ENCODE measurements around the gene ITM2C. TPM values are rescaled to one million over a fixed set of nuclear protein-coding genes. Genes with fewer than 3 reads are reported as not detected.

The ITM2C gene
- total and polyA plus RNA-seq, 9 of the 15 experiments (the other 6 are each of a cell fraction or from before 2014, with no cell fraction given): 0.49 to 58.8 (median 21.5) TPM

GRCh38 chr2:230908092-230908594 lies 43.4 kb downstream of the ITM2C start (continued):
- TF ChIP-seq NRF1 (conservative IDR thresholded peaks at IDR 0.05 in 1 of 2, IDR thresholded peaks at IDR 0.05 in 1 of 2) (no peak), ETV5 (CRISPR knock-in tag; IDR thresholded peaks at IDR 0.05; ENCODE audit: low read depth) (no peak), SP2 (IDR thresholded peaks at IDR 0.05; ENCODE audit: extremely low read depth, low read depth, low read length, poor library complexity, severe bottlenecking) (no peak), REST (IDR thresholded peaks at IDR 0.05; ENCODE audit: borderline replicate concordance) (peak; percentile 56), REST (CRISPR knock-in tag; IDR thresholded peaks at IDR 0.05; ENCODE audit: low read depth) (no peak), ZBTB8A (IDR thresholded peaks at IDR 0.05; ENCODE audit: partially characterized antibody) (no peak), GTF2E2 (tag; IDR thresholded peaks at IDR 0.05) (0 out of 2 replicates have a peak, but pooled peaks have one; percentile 2), MYNN (IDR thresholded peaks at IDR 0.05) (no peak), MYNN (CRISPR knock-in tag; IDR thresholded peaks at IDR 0.05) (no peak), EP300 (IDR thresholded peaks at IDR 0.05; ENCODE audit: low read length) (no peak), TCF7 (IDR thresholded peaks at IDR 0.05; ENCODE audit: borderline replicate concordance) (no peak), HDGF (IDR thresholded peaks at IDR 0.05) (no peak), GABPB1 (CRISPR knock-in tag; IDR thresholded peaks at IDR 0.05) (no peak), MEF2A (IDR thresholded peaks at IDR 0.05; ENCODE audit: control insufficient read depth, low read depth, low read length) (no peak), HLTF (IDR thresholded peaks at IDR 0.05) (no peak), ZNF589 (CRISPR knock-in tag; IDR thresholded peaks at IDR 0.05; ENCODE audit: low read depth) (0 out of 2 replicates have a peak, but pooled peaks have one; percentile 8), ZNF79 (CRISPR knock-in tag; IDR thresholded peaks at IDR 0.05; ENCODE audit: low read depth) (no peak), SPI1 (IDR thresholded peaks at IDR 0.05; ENCODE audit: borderline replicate concordance, low read depth, low read length) (0 out of 2 replicates have a peak, but pooled peaks have one; percentile 3), ZNF76 (CRISPR knock-in tag; IDR thresholded peaks at IDR 0.05; ENCODE audit: borderline replicate concordance) (no peak), SETDB1 (IDR thresholded peaks at IDR 0.05; ENCODE audit: low read length) (no peak), OTX1 (CRISPR knock-in tag; IDR thresholded peaks at IDR 0.05) (no peak), GTF2F1 (IDR thresholded peaks at IDR 0.05; ENCODE audit: low read depth, low read length) (no peak)
- TF ChIP-seq, protein P1, sequence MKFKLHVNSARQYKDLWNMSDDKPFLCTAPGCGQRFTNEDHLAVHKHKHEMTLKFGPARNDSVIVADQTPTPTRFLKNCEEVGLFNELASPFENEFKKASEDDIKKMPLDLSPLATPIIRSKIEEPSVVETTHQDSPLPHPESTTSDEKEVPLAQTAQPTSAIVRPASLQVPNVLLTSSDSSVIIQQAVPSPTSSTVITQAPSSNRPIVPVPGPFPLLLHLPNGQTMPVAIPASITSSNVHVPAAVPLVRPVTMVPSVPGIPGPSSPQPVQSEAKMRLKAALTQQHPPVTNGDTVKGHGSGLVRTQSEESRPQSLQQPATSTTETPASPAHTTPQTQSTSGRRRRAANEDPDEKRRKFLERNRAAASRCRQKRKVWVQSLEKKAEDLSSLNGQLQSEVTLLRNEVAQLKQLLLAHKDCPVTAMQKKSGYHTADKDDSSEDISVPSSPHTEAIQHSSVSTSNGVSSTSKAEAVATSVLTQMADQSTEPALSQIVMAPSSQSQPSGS (CRISPR knock-in tag; IDR thresholded peaks at IDR 0.05): no peak
